Measurements from ENCODE around the gene SLC66A2.

- no peak for TF ChIP-seq EZH2 (IDR thresholded peaks at IDR 0.05; ENCODE audit: insufficient read depth, poor library complexity, severe bottlenecking)
- TF ChIP-seq EZH2phosphoT487 (IDR thresholded peaks at IDR 0.05; ENCODE audit: insufficient read depth, low read depth) = no peak
Observed at GRCh38 chr18:79897940-79898625, 53.4 kb downstream of the SLC66A2 start.

Measured in GM23248 (cell line).